Measurements from ENCODE around the gene FBXO31.

DNA sequence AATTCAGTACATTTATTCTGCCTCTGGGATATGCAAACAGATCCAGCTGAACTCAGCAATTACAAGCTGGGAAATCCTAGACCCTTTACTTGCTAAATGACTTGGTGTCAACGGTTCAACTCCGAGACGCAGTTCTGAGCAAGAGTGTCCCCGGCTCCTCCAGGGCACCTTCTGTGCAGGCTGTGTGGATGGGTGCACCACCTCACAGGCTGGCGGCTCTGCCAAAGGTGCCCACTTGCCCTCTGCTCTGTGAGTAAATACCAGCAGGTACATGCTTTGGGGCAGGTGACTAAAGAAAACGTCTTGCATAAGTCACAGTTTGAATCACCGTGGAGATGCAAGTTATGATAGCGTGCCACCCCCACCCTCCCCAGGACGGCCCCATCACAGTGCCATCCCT is 31.9 kb upstream of the FBXO31 start:
- TF ChIP-seq EZH2 (IDR thresholded peaks at IDR 0.05; ENCODE audit: low read depth) = no peak
- TF ChIP-seq, protein P1, sequence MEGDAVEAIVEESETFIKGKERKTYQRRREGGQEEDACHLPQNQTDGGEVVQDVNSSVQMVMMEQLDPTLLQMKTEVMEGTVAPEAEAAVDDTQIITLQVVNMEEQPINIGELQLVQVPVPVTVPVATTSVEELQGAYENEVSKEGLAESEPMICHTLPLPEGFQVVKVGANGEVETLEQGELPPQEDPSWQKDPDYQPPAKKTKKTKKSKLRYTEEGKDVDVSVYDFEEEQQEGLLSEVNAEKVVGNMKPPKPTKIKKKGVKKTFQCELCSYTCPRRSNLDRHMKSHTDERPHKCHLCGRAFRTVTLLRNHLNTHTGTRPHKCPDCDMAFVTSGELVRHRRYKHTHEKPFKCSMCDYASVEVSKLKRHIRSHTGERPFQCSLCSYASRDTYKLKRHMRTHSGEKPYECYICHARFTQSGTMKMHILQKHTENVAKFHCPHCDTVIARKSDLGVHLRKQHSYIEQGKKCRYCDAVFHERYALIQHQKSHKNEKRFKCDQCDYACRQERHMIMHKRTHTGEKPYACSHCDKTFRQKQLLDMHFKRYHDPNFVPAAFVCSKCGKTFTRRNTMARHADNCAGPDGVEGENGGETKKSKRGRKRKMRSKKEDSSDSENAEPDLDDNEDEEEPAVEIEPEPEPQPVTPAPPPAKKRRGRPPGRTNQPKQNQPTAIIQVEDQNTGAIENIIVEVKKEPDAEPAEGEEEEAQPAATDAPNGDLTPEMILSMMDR (conservative IDR thresholded peaks at IDR 0.05) = no peak

Measured in PC-9 (cell line).